Measurements from ENCODE around the gene TEKT4.
"Not testable (repeated sequence)": the region's sequence is repeated elsewhere in the genome, so short reads cannot be mapped to it uniquely, and the experiment has no call there.

Gene TEKT4

DNA sequence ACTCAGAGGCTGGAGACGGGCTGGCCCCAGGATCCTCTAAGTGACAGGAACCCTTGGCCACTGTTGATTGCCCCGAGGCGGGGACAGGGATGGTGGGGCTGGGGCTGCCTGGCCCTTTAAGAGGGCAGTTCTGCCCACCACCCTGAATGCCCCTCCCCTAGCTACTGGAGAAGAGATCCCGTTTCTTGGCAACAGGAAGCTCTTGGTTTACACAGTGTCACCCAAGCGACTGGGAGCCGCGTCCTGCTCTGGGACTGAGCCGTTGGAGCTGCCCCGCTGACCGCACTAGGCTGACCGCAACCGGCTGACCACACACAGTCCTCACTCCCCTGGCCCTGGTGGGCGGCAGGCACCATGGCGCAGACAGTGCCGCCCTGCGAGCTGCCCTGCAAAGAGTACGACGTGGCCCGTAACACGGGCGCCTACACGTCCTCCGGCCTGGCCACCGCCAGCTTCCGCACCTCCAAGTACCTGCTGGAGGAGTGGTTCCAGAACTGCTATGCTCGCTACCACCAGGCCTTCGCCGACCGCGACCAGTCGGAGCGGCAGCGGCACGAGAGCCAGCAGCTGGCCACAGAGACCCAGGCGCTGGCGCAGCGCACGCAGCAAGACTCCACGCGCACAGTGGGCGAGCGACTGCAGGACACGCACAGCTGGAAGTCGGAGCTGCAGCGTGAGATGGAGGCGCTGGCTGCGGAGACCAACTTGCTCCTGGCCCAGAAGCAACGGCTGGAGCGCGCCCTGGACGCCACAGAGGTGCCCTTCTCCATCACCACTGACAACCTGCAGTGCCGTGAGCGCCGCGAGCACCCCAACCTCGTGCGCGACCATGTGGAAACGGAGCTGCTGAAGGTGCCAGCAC, at the start of gene TEKT4:
Gene TEKT4, plus strand, starts transcription at position 205 of the 862 bp plus-strand sequence. Its CDS starts 150 bp downstream, at position 355.
- in situ Hi-C loops (cut with MboI; ENCODE audit: low sequenced_read_pairs), result no loop called here

DNA sequence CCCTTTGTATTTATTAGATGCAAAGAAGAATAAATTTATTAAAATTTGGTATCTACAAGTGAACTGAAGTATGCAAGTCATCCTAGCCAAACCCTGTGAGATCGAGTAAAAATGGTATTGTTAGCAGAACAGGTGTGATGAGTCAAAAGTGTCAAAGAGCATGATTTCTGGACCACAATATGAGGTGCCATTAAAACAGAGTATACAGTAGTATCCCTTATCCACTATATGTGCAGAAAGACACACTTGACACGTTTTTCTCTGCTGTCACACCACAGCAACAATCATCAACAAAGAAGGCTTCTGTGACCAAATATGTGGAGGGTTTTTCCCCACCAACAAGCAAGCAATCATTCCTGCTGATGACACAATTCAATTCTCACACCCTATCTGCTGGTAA, 32.0 kb upstream of the TEKT4 start:
- in situ Hi-C loops (cut with MboI; ENCODE audit: low sequenced_read_pairs), result not testable (repeated sequence)

- in situ Hi-C loops (cut with MboI; ENCODE audit: low sequenced_read_pairs), result not testable (repeated sequence)
Observed at GRCh38 chr2:94856856-94857255, 14.4 kb upstream of the TEKT4 start.

GRCh38 chr2:94857367-94858162, 13.7 kb upstream of the TEKT4 start:
- in situ Hi-C loops (cut with MboI; ENCODE audit: low sequenced_read_pairs), result not testable (repeated sequence)

DNA sequence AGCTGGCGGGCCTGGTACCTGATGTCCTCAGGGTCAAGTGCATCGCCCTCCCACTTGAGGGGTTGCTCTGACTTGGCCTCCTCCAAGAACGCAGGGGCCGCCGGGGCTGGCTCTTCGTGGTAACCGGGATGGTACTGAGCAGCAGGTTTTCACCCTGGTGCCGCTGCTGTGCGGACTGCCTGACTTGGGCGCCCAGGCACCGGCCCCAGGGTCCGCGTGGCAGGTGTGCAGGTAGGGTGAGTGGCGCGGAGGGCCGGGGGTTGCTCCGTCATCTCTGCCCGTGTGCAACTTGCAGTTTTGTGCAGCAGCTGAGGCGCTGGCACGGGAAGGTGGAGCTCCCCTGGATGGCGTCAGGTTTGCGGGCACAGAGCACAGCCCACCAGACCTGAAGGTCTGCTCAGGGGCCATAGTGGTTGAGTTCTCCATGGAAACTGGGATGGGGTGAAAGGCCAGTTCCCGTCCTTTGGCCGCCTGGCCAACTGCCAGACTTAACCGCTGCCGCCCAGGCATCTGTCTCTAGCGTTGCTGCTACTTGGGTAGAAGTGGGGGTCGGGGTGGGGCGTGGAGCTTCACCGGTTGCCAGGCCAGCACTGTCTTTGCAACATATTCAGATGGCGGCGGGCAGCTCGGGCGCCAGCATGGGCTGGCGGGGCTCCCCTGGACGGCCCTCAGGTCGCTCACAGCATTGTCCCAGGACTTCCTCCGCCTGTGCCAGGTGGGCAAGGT, 12.9 kb upstream of the TEKT4 start:
- in situ Hi-C loops (cut with MboI; ENCODE audit: low sequenced_read_pairs), result not testable (repeated sequence)

GRCh38 chr2:94861308-94862152, 9.7 kb upstream of the TEKT4 start:
- in situ Hi-C loops (cut with MboI; ENCODE audit: low sequenced_read_pairs), result no loop called here

DNA sequence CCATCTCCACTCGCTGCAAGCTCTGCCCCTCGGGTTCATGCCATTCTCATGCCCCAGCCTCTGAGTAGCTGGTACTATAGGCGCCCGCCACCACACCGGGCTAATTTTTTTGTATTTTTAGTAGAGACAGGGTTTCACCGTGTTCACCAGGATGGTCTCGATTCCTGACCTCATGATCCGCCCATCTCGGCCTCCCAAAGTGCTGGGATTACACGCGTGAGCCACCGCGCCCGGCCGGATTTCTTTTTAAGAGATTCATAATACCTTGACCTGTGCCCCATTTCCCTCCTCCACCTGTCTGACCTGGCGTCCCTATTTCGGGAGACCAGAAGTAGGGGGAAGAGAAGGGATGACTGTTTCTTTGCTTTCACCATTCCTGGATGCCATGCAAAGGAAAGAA, 8.3 kb upstream of the TEKT4 start:
- in situ Hi-C loops (cut with MboI; ENCODE audit: low sequenced_read_pairs), result not testable (repeated sequence)

DNA sequence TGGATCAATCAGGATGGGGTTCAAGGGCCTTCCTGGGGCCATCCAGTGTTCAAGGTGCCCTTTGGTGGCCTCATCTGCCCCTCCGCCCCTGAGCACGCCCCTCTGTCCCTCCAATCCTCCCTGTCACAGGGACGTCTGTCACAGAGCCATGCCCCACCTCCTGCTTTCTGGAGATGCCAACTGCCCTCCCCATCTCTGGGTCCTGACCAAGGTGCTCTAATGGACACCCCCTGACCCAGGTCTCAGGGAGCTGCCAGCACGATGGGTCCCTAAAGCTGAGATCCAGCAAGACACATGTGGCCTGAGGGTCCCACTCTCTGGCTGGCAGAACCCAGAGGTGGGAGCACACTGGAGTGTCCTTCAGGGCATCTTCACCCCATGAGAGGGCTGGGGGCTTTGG, 2.1 kb upstream of the TEKT4 start:
- in situ Hi-C loops (cut with MboI; ENCODE audit: low sequenced_read_pairs), result no loop called here

DNA sequence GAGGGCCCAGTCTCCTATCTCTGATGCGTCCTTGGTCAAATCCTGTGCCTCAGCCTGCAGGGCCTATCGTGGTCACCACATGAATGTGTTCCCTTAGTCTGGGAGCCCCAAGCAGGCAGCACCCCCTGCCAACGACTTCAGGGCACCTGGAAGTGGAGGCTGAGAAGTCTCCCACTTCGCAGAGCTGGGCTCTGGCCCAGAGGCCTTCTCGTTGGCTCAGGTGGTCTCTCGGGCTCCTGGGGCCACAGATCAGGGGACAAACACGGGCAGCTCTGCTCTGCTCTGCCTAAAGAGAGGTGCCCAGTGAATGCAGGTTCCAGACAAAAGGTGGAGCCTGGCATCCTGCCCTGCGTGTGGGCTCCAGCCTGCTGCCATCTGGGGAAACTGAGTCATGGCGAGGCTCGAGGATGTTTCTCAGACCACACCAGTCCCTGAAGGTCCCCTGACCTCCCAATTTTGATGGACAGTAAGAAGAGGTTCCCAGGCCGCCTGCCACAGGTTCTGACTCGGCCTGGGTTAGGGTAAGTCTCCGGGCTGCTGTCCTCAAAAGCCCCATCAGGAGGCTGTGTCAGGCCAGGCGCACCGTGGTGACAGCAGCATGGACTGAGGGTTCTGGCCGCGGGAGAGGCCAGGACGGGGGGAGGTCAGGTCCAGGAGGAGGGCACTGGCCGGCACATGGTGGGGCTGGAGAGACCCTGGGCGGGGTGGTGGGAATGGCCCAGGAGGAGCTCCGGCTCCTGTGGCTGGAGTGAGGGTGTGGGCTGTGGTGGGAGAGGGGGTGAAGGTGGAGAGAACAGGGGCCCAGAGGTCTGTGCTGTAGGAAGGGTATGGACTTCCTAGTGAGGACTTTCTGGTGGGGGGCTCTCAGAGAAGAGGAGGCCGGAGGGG, 1.4 kb upstream of the TEKT4 start:
- in situ Hi-C loops (cut with MboI; ENCODE audit: low sequenced_read_pairs), result no loop called here

DNA sequence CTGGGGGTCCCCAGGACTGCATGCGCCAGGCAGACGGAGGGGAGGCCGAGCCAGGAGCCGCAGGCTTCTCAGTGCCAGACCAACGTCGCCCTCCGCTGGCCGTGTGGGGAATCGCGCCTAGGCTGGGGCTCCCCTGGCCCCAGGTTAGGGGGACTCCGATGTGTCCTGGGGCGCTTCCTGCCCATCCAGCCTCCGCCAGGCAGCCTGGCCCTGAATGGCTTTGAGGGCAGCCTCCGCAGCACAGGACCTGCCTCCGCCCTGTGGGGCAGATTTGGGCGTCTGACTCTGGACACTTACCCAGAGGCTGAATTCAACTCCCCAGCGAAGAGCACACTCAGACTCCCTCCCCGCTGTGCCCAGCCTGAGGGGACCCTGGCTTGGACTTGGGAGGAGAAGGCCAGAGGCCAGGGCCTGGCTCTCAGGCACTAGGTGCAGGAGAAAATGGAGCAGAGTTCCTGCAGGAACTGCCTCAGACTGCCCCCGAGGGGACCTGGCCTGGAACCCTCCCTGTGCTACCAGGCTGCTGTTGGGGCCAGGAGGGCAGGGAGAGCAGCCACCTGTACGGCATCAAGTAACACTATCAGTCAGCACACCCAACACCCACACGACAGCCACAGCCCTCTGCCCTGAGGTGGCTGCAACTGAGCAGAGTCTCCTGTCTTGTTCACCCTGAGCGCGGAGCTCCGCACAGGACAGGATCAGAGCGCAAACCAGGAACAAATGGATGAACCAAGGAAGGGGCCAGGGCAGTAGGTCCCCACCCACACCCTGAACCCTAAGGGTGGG, 597 bp upstream of the TEKT4 start:
- in situ Hi-C loops (cut with MboI; ENCODE audit: low sequenced_read_pairs), result no loop called here

DNA sequence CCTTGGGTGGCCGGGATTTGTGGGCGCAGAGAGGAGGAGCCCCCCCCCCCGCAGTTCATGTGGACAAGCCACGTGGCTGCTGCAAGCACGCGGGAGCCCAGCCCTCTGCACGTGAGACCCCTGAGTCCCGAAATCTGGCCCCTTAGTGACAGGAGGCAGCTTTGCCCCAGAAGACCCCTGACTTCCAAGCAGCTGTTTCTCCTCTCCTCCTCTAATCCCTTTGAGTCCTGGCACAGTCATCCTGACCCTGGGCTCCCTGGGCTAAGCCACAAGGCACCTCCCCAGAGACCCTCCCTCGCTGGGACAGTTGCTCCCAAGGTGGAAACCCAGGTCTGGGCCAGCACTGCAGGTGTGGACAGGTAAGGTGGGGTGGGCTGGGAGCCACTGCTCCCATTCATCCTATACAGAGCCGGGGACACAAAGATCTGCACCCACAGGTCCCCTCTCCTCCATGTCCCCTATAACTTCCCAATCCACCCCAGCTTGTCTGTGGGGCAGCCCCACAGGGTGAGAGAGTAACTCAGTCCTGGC, 923 bp downstream of the TEKT4 start:
- in situ Hi-C loops (cut with MboI; ENCODE audit: low sequenced_read_pairs), result no loop called here

DNA sequence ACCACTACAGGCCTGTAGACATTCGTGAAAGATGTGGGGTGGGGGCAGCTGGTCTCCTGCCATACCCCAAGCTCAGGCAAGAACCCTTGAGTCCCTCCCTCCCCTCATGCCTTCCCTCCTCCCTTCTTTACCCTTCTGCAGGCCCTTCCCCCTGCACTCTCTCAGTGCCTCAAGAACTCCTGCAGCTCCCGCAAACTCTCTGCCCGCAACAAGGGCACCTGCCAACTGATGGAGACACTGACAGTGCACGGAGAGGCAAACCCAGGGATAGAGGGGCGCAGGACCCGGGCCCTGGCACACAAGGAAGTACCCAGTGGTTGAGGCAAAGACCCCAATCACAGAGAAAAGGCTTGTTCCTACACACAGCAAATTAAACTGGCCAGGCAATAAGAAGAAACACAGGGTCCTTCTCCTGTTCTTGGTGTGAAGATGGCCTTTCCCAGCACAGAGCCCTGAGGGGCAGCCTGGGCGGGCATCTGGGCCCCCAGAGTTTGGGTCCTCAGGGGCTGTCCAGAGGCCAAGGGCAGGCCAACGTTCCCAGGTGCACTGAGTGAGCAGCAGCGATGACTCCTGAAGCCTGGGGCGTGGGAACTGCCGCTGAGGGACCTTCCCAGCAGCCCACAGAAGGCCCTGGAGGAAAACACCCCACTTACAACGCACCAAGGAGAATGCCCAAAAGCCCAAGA, 1.6 kb downstream of the TEKT4 start:
- in situ Hi-C loops (cut with MboI; ENCODE audit: low sequenced_read_pairs), result no loop called here

DNA sequence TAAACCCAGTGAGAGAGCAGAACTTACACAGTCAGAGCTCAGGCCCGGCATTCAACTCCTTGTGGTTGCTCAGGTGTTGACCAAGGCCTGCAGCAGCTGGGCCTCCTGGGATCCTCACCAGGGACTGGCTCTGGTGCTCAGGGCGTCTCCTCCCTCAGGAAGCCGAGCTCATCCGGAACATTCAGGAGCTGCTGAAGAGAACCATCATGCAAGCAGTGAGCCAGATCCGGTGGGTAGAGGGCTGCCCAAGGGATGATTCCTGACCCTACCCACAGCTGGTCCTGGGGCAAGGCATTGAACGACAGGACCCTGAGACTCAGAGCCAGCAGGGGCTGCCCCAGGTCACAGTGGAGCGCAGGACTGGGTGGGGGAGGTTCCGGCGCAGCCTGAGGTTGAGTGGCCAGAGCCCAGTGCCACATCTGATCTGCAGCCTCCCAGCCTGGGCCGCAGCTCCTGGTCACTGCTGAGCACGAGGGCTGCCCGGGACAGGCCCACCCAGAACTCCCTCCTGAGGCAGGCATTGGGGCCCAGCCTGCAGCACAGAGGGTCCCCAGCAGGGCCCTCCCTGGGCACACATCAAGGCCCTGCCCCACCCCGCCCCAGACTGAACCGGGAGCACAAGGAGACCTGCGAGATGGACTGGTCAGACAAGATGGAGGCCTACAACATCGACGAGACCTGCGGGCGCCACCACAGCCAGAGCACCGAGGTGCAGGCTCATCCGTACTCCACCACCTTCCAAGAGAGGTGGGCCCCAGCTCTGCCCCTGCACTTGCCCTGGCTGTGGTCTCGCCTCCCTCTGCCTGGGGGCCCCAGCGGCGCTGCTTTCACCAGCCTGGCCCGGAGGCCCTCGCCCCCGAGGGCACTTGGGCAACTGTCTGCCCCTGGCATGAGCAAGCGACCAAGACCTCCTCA, 2.4 kb downstream of the TEKT4 start:
- in situ Hi-C loops (cut with MboI; ENCODE audit: low sequenced_read_pairs), result no loop called here

- in situ Hi-C loops (cut with MboI; ENCODE audit: low sequenced_read_pairs), result no loop called here
Observed at GRCh38 chr2:94874277-94874997, 3.2 kb downstream of the TEKT4 start.

DNA sequence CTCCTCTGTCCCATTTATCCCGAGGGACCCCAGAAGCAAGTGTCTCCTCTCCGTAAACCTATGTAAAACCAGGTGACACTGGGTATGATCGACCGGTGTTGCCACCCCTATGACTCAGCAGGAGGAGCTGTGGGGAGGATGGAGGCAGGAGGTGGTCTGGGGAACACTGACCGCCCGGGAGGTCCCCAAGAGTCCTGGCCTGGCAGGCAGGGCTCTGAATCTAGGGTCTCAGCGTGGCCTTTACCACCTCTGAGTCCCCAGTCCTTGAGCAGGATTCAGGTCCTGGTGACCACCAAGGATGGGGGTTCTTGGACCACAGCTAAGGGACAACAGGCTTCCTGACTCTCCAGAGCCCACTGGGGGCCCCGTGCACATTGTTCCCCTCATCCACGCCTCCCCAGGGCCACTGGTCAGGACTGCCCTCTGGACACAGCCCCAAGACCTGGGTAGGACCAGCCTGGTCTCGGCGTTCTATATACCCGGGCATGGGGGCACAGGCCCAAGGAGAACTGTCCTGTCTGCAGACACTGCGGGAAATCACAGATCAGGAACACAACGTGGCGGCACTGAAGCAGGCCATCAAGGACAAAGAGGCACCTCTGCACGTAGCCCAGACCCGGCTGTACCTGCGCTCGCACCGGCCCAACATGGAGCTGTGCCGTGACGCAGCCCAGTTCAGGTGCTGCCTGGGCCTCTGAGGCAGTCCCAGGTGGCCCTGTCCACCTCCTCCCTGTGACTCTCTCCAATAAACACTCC, 4.0 kb downstream of the TEKT4 start:
- in situ Hi-C loops (cut with MboI; ENCODE audit: low sequenced_read_pairs), result no loop called here

Data from HL-60/S4 treated with retinoic acid at 250 ng/mL for 4 days and 3 days (cell line).